ENCODE data around the gene MLANA. TPM values are rescaled to one million over a fixed set of nuclear protein-coding genes. Genes with fewer than 3 reads are reported as not detected.
A peak's percentile ranks its signal among the peaks of the same experiment; 100 is the strongest.
"Not testable (repeated sequence)": the region's sequence is repeated elsewhere in the genome, so short reads cannot be mapped to it uniquely, and the experiment has no call there.

The MLANA gene
- total RNA-seq, 4 donors from 2014 or later = not detected

- Histone ChIP-seq H3K36me3 (no peaks in the 10 kb centered on the region), H3K9me3 (no peaks in the 10 kb centered on the region), H3K27me3 (no peaks in the 10 kb centered on the region), H3K4me3 (no peak overlapping the region), H3K27ac (peak overlapping the region in 1 of 2 donors; percentile 59), H3K4me1 (no peaks in the 10 kb centered on the region)
- intact Hi-C loops (cut with DNase I; ENCODE audit: low total_unique reads) = no loop called here
- no peak for TF ChIP-seq POLR2A (IDR thresholded peaks at IDR 0.05)
- no peak for TF ChIP-seq CTCF (IDR thresholded peaks at IDR 0.05)
- peak in 1 of 2 donors; percentile 19 for DNase-seq
Measured at GRCh38 chr9:5879419-5880181, 11.1 kb upstream of the MLANA start.

GRCh38 chr9:5882244-5883012 lies 8.3 kb upstream of the MLANA start:
- H3K27me3 ChIP-seq; H3K9me3 ChIP-seq; DNase-seq; intact Hi-C loops (cut with DNase I; ENCODE audit: low total_unique reads); H3K4me1 ChIP-seq; H3K27ac ChIP-seq; H3K4me3 ChIP-seq; H3K36me3 ChIP-seq: not testable (repeated sequence)

- Histone ChIP-seq H3K4me1 (no peaks in the 10 kb centered on the region), H3K27me3 (no peaks in the 10 kb centered on the region), H3K36me3 (no peaks in the 10 kb centered on the region), H3K4me3 (no peak overlapping the region), H3K27ac (no peak overlapping the region), H3K9me3 (no peaks in the 10 kb centered on the region)
- intact Hi-C loops (cut with DNase I; ENCODE audit: low total_unique reads) = no loop called here
- TF ChIP-seq POLR2A (IDR thresholded peaks at IDR 0.05) (no peak), CTCF (IDR thresholded peaks at IDR 0.05) (no peak)
- DNase-seq = no peak
Measured at GRCh38 chr9:5884191-5884590, 6.5 kb upstream of the MLANA start.

GRCh38 chr9:5886114-5886939 lies 4.4 kb upstream of the MLANA start:
- intact Hi-C loops (cut with DNase I; ENCODE audit: low total_unique reads) = no loop called here
- peak; percentile 68 to 72 for DNase-seq
- TF ChIP-seq POLR2A (IDR thresholded peaks at IDR 0.05) (no peak), CTCF (IDR thresholded peaks at IDR 0.05) (peak; percentile 78 to 86 (median 81))
- Histone ChIP-seq H3K27ac (no peak overlapping the region), H3K4me3 (no peak overlapping the region), H3K9me3 (no peaks in the 10 kb centered on the region), H3K27me3 (no peaks in the 10 kb centered on the region), H3K4me1 (no peaks in the 10 kb centered on the region), H3K36me3 (no peaks in the 10 kb centered on the region)

GRCh38 chr9:5892456-5893133 lies 1.9 kb downstream of the MLANA start:
- H3K9me3 ChIP-seq = no peaks in the 10 kb centered on the region
- H3K36me3 ChIP-seq = no peaks in the 10 kb centered on the region
- intact Hi-C loops (cut with DNase I; ENCODE audit: low total_unique reads) = no loop called here
- peak; percentile 19 to 37 for DNase-seq
- no peak overlapping the region for H3K4me3 ChIP-seq
- H3K4me1 ChIP-seq = no peaks in the 10 kb centered on the region
- TF ChIP-seq CTCF (IDR thresholded peaks at IDR 0.05) = no peak
- no peak for TF ChIP-seq POLR2A (IDR thresholded peaks at IDR 0.05)
- H3K27me3 ChIP-seq = no peaks in the 10 kb centered on the region
- H3K27ac ChIP-seq = peak overlapping the region in 1 of 2 donors; percentile 39
